ENCODE measurements around the gene SPATA12. TPM values are rescaled to one million over a fixed set of nuclear protein-coding genes. Genes with fewer than 3 reads are reported as not detected.
A peak's percentile ranks its signal among the peaks of the same experiment; 100 is the strongest.

The SPATA12 gene
- total RNA-seq, 1 donor = 0.09 TPM

GRCh38 chr3:57061556-57061955 lies 1.1 kb downstream of the SPATA12 start:
- TF ChIP-seq CTCF (IDR thresholded peaks at IDR 0.05; ENCODE audit: insufficient read depth, low read length) = no peak
- H3K4me3 ChIP-seq (ENCODE audit: low read depth, low read length) = no peak overlapping the region
- DNase-seq (ENCODE audit: low read depth) = no peak

DNA sequence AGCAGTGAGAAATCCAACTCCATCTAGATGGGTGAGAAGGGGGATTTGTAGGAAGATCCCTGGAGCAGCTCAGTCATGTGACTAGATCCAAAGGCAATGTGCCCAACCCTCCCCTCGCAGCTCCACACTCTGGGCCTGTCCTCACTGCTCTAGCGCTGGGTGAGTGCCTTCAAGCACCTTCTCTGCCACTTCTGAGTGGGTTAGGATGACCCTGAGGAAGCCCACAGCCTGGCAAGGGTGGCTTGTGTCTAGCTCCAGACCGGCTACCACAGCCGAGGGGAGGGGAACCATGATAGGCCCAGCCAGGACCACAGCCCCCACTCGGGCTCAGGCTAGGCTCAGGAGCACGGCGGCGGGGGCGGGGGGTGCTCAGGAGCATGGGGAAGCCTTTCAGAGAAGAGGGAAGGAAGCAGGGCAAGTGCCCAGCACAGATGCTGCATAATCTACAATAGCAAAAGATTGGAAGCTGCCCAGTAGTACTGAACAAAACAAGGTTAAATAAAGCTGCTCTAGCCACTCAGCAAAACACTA lies 1.7 kb downstream of the SPATA12 start:
- H3K4me3 ChIP-seq (ENCODE audit: low read depth, low read length) = no peak overlapping the region
- DNase-seq (ENCODE audit: low read depth) = peak; percentile 44
- TF ChIP-seq CTCF (IDR thresholded peaks at IDR 0.05; ENCODE audit: insufficient read depth, low read length) = no peak

DNA sequence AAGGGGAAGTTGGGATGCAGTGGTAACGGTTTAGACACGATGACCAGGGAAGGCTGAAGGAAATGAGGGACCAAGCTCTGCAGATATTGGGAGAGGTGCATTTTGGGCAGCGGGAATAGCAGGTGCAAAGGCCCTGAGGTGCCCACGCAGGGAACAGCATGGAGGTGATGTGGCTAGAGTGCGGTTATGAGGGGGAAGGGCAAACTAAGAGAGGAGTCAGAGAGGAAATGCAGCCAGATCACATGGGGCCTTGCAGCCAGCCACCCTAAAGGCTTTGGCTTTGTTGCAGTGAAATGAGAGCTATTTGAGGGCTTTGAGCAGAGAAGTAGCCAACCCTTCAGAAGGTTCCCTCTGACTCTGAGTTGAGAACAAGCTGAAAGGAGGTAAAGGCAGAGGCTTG lies 2.6 kb downstream of the SPATA12 start:
- no peak for DNase-seq (ENCODE audit: low read depth)
- H3K4me3 ChIP-seq (ENCODE audit: low read depth, low read length) = no peak overlapping the region
- no peak for TF ChIP-seq CTCF (IDR thresholded peaks at IDR 0.05; ENCODE audit: insufficient read depth, low read length)

DNA sequence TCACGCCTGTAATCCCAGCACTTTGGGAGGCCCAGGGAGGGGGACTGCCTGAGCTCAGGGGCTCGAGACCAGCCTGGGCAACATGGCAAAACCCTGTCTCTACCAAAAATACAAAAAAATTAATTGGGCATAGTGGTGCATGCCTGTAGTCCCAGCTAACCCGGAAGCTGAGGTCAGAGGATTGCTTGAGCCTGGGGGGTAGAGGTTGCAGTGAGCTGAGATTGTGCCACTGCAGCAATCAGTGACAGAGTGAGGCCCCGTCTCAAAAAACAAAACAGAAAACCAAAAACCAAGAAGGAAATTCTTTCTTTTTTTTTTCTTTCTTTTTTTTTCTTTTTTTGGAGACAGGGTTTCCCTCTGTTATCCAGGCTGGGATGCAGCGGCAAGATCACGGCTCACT lies 3.5 kb downstream of the SPATA12 start:
- H3K4me3 ChIP-seq (ENCODE audit: low read depth, low read length) = no peak overlapping the region
- no peak for TF ChIP-seq CTCF (IDR thresholded peaks at IDR 0.05; ENCODE audit: insufficient read depth, low read length)
- DNase-seq (ENCODE audit: low read depth) = no peak

GRCh38 chr3:57064572-57064971 lies 4.1 kb downstream of the SPATA12 start:
- no peak for TF ChIP-seq CTCF (IDR thresholded peaks at IDR 0.05; ENCODE audit: insufficient read depth, low read length)
- H3K4me3 ChIP-seq (ENCODE audit: low read depth, low read length) = no peak overlapping the region
- no peak for DNase-seq (ENCODE audit: low read depth)

DNA sequence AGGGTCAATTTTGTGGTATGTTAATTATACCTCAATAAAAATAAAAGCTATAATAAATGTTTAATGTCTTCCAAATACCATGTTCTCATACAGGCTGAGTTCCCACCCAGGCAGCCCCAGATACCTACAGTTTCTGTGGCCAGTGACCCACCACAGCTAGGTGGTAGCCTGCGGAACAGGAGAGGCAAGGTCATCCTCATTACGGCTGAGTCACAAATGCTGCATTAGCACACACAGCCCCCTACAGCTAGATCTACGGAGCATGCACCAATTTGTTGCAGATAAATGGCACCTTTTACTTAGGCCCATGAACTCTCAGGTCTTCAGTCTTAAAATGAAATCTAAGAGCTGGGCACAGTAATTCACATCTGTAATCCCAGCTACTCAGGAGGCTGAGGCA lies 5.1 kb downstream of the SPATA12 start:
- no peak for DNase-seq (ENCODE audit: low read depth)
- no peak for TF ChIP-seq CTCF (IDR thresholded peaks at IDR 0.05; ENCODE audit: insufficient read depth, low read length)
- no peak overlapping the region for H3K4me3 ChIP-seq (ENCODE audit: low read depth, low read length)

DNA sequence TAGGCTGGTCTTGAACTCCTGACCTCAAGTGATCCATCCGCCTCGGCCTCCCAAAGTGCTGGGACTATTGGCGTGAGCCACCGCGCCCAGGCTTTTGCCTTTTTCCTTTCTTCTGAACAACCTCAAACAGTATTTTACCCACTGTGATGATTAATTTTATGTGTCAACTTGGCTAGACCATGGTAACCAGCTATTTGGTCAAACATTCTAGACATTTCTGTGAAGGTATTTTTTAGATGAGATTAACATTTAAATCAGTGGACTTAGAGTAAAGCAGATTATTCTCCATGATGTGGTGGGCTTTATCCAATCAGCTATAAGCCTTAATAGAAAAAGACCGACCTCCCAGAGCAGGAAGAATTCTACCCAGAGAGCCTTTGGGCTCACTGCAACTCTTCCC lies 6.0 kb downstream of the SPATA12 start:
- TF ChIP-seq CTCF (IDR thresholded peaks at IDR 0.05; ENCODE audit: insufficient read depth, low read length) = no peak
- no peak for DNase-seq (ENCODE audit: low read depth)
- H3K4me3 ChIP-seq (ENCODE audit: low read depth, low read length) = no peak overlapping the region

All from fibroblast of the aortic adventitia (primary cell).